CMK (cell line): Measurements from ENCODE around the gene GPC5.

ENCODE experiments used
- DNase-seq: peaks from one replicate; pipeline ENCODE4 v3.0.0-alpha.2; 2010; ENCODE audit warnings: low read depth

The GPC5 gene

GRCh38 chr13:92769046-92769445 is 1370.6 kb downstream of the GPC5 start:
- no peak for DNase-seq

DNA sequence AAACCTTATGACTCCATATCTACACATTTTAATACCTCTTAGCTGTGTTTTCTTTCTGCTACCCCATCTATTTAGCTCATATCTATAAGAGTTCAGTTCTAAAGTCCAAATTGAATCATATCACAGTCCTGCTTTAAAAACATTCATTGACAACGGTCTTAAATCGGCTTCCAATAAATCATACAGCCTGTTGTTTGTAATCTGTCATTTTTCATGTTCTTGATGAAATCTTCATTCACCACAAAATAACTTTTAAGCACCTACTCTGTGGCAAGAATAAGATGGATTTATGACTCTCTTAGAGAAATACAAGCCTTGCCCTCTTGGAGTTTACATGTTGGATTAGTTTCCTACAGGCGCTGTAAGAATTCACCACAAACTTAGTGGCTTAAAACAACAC is 1377.2 kb downstream of the GPC5 start:
- no peak for DNase-seq

- no peak for DNase-seq
Observed at GRCh38 chr13:92781965-92782690, 1383.7 kb downstream of the GPC5 start.

DNA sequence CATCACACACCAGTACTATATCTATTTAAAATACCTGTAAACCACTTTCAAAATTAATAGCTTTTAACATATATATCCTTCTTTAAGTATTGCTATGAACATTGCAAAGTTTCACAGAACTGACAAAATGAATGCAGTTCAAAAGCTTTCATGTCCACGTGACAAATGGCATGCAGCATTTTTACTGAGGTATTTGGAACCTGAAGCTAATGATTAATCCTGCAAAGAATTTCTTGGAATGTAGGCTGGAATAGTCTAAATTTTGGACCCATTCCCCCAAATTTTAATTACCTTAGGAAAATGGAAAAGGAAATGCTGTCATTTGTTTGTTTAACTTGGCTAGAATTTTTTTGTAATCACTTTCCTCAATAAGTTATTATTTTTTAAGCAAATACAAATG is 1404.4 kb downstream of the GPC5 start:
- DNase-seq = no peak

DNA sequence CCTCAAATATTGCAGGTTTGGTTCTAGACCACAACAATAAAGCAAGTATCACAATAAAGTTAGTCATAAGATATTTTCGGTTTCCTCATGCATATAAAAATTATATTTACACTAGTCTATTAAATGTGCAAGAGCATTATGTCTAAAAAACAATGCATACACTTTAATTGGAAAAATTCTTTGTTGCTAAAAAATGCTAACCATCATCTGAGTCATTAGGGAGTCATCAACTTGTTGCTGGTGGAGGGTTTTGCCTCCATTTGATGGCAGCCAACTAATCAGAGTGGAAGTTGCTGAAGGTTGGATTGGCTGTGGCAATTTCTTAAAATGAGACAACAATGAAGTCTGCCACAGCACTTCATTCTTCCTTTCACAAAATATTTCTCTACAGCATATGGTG is 1405.9 kb downstream of the GPC5 start:
- no peak for DNase-seq

DNA sequence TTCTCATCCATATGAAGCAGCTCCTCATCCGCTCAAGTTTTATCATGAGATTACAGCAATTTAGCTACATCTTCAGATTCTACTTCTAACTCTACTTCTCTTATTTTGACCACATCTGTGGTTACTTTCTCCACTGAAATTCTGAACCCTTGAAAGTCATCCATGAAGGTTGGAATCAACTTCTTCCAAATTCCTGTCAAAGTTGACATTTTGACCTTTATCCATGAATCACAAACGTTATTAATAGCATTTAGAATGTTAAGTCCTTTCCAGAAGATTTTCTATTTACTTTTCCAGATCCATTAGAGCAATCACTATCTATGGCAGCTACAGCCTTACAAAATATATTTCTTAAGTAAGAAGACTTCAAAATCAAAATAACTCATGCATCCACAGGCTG is 1406.5 kb downstream of the GPC5 start:
- DNase-seq = no peak

DNA sequence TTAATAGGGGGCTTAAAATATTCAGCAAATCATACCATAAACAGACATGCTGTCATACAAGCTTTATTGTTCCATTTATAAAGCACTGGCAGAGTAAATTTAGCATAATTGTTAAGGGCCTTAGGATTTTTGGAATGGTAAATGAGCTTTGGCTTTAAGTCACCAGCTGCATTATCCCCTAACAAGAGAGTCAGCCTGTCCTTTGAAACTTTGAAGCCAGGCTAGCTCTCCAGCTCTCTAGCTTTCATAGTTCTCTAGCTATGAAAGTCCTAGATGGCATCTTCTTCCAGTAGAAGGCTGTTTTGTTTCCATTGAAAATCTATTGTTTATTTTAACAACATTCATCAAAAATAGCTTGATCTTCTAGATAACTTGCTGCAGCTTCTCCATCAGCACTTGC is 1407.3 kb downstream of the GPC5 start:
- no peak for DNase-seq

GRCh38 chr13:92806215-92806614 is 1407.8 kb downstream of the GPC5 start:
- no peak for DNase-seq

- no peak for DNase-seq
Observed at GRCh38 chr13:92807353-92807752, 1408.9 kb downstream of the GPC5 start.

DNA sequence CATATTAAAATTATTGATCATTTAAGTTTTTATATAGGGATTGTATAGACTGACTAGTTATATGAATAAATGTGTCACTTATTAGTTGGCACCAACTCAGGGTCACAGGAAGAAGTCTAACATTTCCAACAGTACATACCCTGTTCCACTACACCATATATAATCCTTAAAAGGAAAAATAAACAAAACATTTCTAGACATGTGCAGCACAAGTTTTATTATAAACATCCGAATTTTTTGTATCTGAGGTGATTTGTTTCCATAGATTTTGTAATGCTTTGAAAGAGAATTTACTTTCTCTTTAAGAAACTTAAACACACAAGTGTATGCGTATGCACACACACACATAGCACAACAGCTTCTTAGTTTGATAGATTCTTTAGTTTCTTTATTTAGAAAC is 1409.5 kb downstream of the GPC5 start:
- no peak for DNase-seq

GRCh38 chr13:92821324-92821723 is 1422.9 kb downstream of the GPC5 start:
- DNase-seq = no peak

- DNase-seq = no peak
Observed at GRCh38 chr13:92823059-92823458, 1424.6 kb downstream of the GPC5 start.

GRCh38 chr13:92825938-92826596 is 1427.6 kb downstream of the GPC5 start:
- no peak for DNase-seq

- DNase-seq = no peak
Observed at GRCh38 chr13:92827503-92827902, 1429.1 kb downstream of the GPC5 start.

DNA sequence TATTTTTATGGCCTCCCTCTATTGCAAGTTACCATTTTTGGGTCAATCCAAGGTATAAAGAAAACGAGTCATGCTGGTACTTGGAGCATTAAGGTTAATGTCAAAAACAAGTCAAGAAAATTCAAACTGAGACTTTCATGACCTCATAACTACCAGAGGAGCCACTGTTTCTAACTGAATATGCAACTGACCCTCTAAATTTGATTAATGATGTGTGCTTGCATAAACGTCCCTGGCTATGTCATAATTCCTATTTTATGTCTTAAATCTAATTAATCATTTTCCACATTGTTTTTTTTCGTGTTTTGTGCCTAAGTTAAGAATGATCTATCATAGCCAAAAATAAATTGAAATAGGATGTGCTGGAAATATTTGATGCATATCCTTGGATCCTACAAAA is 1431.5 kb downstream of the GPC5 start:
- no peak for DNase-seq

- DNase-seq = no peak
Observed at GRCh38 chr13:92830821-92831220, 1432.4 kb downstream of the GPC5 start.

DNA sequence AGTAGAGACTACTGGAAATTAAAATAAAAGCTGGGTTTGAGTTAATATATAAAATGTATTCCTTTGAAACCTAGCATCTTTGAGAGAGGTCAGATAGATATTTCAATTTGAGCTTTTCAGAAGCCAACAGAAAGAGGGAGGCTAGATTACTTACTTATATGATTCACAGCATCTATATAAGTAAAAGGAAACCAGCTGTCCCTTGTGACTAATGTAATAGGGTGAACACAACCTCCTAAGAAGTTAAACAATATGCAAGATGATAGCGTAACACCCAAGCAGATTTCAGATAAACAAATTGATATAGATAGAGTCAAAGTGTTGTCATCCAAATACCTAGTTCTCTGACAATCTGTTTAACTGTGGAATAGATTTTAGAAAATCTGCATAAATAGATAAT is 1434.7 kb downstream of the GPC5 start:
- no peak for DNase-seq

DNA sequence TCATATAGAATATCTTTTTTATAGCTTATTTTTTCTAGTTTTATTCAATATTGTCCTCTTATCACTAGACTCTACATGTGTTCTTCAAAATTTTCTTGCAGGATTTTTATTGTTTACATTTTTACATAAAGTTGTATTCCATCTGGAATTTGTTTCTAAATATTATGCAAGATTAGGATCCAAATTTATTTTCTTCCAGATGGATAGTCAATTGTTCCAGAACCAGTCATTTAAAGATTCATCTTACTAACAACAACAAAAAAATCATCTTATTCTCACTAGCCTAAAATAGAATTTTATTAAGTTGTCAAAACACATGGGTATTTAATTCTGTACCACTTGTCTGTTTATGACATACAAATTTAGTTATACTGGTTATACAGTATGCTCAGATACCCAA is 1437.8 kb downstream of the GPC5 start:
- DNase-seq = no peak

DNA sequence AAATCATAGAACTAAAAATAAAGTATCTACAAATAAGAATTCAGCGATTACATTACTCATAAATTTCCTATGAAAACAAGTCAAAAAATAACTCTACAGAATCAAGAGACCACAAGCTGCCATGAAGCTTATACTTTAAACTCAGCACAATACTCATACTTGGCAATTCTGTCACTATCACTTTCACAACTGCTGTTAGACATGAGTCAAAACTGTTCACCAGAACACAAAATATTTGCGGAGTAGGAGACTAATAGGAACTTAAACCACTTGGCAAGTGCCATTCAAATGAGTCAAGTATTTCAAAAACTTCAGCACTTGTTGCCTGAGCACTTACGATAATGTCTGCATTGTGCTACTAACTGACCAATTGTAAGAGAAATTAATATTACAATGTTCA is 1440.4 kb downstream of the GPC5 start:
- no peak for DNase-seq

DNA sequence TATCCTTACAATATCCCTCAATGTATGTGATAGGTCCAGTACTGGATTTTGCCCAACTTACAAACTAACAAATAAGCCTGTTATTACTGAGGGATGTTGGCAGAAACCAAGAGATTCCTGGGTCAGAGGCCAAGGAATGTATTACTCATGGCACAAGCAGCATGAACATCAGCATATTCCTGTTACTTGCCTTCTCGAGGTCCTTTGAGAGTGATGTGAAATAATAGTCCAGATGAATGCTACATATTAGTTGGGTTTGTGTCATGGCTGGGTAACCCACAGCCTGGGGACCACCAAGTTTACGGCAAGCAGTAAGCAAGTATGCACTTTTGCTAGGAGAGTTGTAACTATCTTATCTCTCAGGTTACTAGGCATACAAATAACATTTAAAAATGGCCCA is 1443.7 kb downstream of the GPC5 start:
- no peak for DNase-seq

GRCh38 chr13:92843549-92843948 is 1445.1 kb downstream of the GPC5 start:
- DNase-seq = no peak

DNA sequence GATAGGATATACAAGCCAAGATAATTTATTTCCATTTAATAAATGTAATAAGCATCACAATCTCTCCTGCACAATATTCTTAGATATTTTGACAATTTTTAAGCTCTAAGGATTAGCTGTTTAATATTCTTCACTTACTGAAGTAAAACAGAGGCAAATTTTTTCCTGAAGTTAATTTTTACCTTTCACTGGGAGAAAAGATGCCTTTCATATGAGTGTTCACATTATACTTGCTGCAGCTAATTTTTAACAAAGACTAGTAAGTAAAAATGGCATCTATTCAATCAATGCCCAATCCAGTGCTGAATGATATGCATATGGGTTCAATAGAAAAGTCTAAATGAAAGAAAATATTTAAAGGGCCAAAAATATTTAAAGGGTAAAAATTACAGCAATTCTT is 1451.0 kb downstream of the GPC5 start:
- DNase-seq = no peak

GRCh38 chr13:92864584-92865284 is 1466.3 kb downstream of the GPC5 start:
- DNase-seq = no peak
